A549 (cell line): ENCODE measurements around the gene TRAPPC2L.

Source experiments
- CEBPB ChIP-seq, 2 experiments: fragments of >200 bp in 1 of 2; sonication (Bioruptor Twin) in 1 of 2; formaldehyde crosslinking in 1 of 2; IDR thresholded peaks; 2 replicates each; pipeline ENCODE4 v1.6.1; 2012 to 2016
- CTCF ChIP-seq: fragments of >200 bp; sonication (Bioruptor Twin); formaldehyde crosslinking; IDR thresholded peaks from 3 replicates; pipeline ENCODE4 v1.5.1; 2016
- PHF8 ChIP-seq: fragments of 200-600 bp; sonication (generic); IDR thresholded peaks from 2 replicates; pipeline ENCODE4 v1.6.1; 2016; ENCODE audit warnings: low read depth, mild to moderate bottlenecking, antibody characterized with exemption, moderate library complexity, borderline replicate concordance
- REST ChIP-seq: fragments of 200-600 bp; sonication (generic); IDR thresholded peaks from 2 replicates; pipeline ENCODE4 v1.6.1; 2016; ENCODE audit warnings: antibody characterized with exemption, mild to moderate bottlenecking, moderate library complexity
- RNF2 ChIP-seq: fragments of 200-600 bp; sonication (generic); IDR thresholded peaks from 2 replicates; pipeline ENCODE4 v1.6.1; 2016; ENCODE audit warnings: low read depth, mild to moderate bottlenecking, antibody characterized with exemption, moderate library complexity, borderline replicate concordance

- TF ChIP-seq RNF2 (no peak), CTCF (no peak), PHF8 (no peak), CEBPB (IDR thresholded peaks at IDR 0.05) (no peak), REST (no peak)
Observed at GRCh38 chr16:88885693-88886280, 28.9 kb downstream of the TRAPPC2L start.
